Measurements from ENCODE around the gene ARL14EP.
A peak's percentile ranks its signal among the peaks of the same experiment; 100 is the strongest.

GRCh38 chr11:30333405-30333804 lies 10.5 kb downstream of the ARL14EP start:
- TF ChIP-seq CTBP2 (IDR thresholded peaks at IDR 0.05; ENCODE audit: borderline replicate concordance, insufficient read depth, insufficient read length, low read length): no peak
- TF ChIP-seq CTCF (IDR thresholded peaks at IDR 0.05; ENCODE audit: control extremely low read depth in 1 of 3, insufficient read depth in 1 of 3, low read depth in 1 of 3, low read length in 3 of 3): peak in 2 of 3 experiments; percentile 39 to 58; a peak in 3 of 4 replicates
- TF ChIP-seq MAX (IDR thresholded peaks at IDR 0.05): no peak
- TF ChIP-seq BRCA1 (IDR thresholded peaks at IDR 0.05; ENCODE audit: low read depth, low read length): no peak
- TF ChIP-seq RAD21 (IDR thresholded peaks at IDR 0.05 in 1 of 2, conservative IDR thresholded peaks at IDR 0.05 in 1 of 2; ENCODE audit: low read depth in 2 of 2, low read length in 2 of 2): peak; percentile 61 to 67
- no peak for TF ChIP-seq KDM1A (IDR thresholded peaks at IDR 0.05; ENCODE audit: borderline replicate concordance, low read length)
- TF ChIP-seq CEBPB (IDR thresholded peaks at IDR 0.05; ENCODE audit: low read depth, low read length): no peak
- no peak for TF ChIP-seq RFX5 (IDR thresholded peaks at IDR 0.05; ENCODE audit: borderline replicate concordance, low read depth, low read length)
- TF ChIP-seq TCF12 (IDR thresholded peaks at IDR 0.05; ENCODE audit: low read depth, low read length): no peak
- no peak for TF ChIP-seq GTF2F1 (IDR thresholded peaks at IDR 0.05; ENCODE audit: borderline replicate concordance, low read depth, low read length)
- no peak for TF ChIP-seq SIX5 (IDR thresholded peaks at IDR 0.05; ENCODE audit: low read depth, low read length)
- no peak for TF ChIP-seq EP300 (IDR thresholded peaks at IDR 0.05; ENCODE audit: borderline replicate concordance in 1 of 2, low read depth in 2 of 2, low read length in 2 of 2)
- no peak for TF ChIP-seq EGR1 (IDR thresholded peaks at IDR 0.05; ENCODE audit: borderline replicate concordance, low read depth, low read length)

Measured in H1 (cell line).